ENCODE data around the gene RAB8B. TPM values are rescaled to one million over a fixed set of nuclear protein-coding genes. Genes with fewer than 3 reads are reported as not detected.
A peak's percentile ranks its signal among the peaks of the same experiment; 100 is the strongest.

The RAB8B gene
- total RNA-seq, 4 donors from 2014 or later = 26.1 to 48.1 (median 33.0) TPM

GRCh38 chr15:63212050-63213004 lies 22.9 kb downstream of the RAB8B start:
- TF ChIP-seq EP300 (IDR thresholded peaks at IDR 0.05) = no peak
- TF ChIP-seq POLR2AphosphoS5 (IDR thresholded peaks at IDR 0.05) = no peak
- no peak for TF ChIP-seq POLR2A (IDR thresholded peaks at IDR 0.05)
- no peak for TF ChIP-seq CTCF (IDR thresholded peaks at IDR 0.05)

DNA sequence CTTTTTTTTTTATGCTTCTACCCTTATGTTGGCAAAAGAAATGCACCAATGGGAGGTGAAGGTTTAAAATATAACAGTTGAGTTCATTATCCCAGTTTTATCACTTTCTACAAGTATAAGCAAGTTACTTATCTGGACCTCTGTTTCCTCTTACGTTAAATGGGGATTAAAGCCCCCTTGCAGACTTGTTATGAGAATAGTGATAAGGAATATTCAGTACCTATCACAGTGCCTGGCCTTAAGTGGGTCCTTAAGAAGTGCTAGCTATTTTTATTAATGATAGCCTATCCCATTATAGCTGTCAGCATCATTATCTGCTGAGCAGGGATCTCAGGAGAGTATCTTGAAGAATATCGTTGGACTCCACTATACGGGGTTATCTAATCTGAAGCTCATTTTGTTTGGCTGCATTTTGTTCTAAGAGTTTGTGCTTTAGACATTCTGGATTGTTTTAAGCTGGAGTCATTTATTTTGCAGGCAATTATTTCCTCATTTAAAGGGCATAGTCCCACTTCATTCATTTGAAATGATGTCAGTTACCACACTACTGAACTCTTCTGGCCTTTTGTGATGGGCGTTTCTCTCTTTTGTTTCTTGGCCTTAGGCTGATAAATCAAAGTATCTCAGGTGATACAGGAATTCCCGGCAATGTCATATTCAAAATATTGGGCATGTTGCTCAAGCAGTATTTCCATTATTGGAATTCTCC lies 28.8 kb downstream of the RAB8B start:
- ATAC-seq = peak; percentile 76
- Histone ChIP-seq H3K9me3 (no peaks in the 10 kb centered on the region), H3K27me3 (no peaks in the 10 kb centered on the region), H3K27ac (peak overlapping the region in 2 of 4 donors; percentile 26 to 47), H3K4me1 (peaks cover 3 to 45% (median 14%) of the 10 kb centered on the region in 3 donors), H3K4me3 (no peak overlapping the region), H3K36me3 (no peaks in the 10 kb centered on the region)
- TF ChIP-seq POLR2AphosphoS5 (IDR thresholded peaks at IDR 0.05) = peak; percentile 35
- no peak for TF ChIP-seq CTCF (IDR thresholded peaks at IDR 0.05)
- WGBS, 2 donors (ENCODE audit: low coverage in 1 of 2) = 32 to 33% methylated on average over 3 to 5 of the region's 5 CpGs

More at GRCh38 chr15:63212050-63213004, 22.9 kb downstream of the RAB8B start:
- Histone ChIP-seq H3K27me3 (no peaks in the 10 kb centered on the region), H3K27ac (peak overlapping the region; percentile 17 to 67 (median 60)), H3K4me3 (no peak overlapping the region), H3K36me3 (no peaks in the 10 kb centered on the region), H3K4me1 (peaks cover 0 to 42% (median 6%) of the 10 kb centered on the region in 3 donors), H3K9me3 (no peaks in the 10 kb centered on the region)
- ATAC-seq = peak; percentile 76
- 50 to 55% methylated on average over 9 to 10 of the region's 10 CpGs for WGBS, 2 donors (ENCODE audit: low coverage in 1 of 2)

DNA sequence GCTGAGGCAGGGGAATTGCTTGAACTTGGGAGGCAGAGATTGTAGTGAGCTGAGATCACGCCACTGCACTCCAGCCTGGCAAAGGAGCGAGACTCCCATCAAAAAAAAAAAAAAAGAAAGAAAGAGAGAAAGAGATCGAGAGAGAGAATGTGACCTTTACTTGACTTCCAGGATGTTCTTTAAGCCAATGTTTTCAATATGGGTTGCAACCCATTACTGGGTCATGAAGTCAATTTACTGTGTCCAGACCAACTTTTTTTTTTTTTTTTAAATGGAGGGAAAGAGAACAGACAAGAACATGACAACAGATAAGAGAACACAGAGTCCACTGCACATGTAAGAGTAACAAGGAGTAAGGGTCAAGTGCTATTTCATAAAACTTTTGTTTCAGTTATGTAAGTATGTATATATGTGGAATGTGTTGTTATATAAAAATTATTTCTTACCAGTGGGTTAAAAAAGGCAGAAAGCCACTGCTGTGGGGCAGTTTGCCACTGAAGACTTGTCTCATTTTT lies 29.8 kb downstream of the RAB8B start:
- H3K4me1 ChIP-seq = peaks cover 3 to 38% (median 12%) of the 10 kb centered on the region in 3 donors
- TF ChIP-seq POLR2AphosphoS5 (IDR thresholded peaks at IDR 0.05) (no peak), CTCF (IDR thresholded peaks at IDR 0.05) (no peak)
- no peak overlapping the region for H3K4me3 ChIP-seq
- peaks cover 0 to 3% of the 10 kb centered on the region in 2 donors for H3K36me3 ChIP-seq
- H3K27ac ChIP-seq = peak overlapping the region in 2 of 4 donors; percentile 26 to 38
- 52 to 56% methylated on average over 2 of the region's 3 CpGs for WGBS, 2 donors (ENCODE audit: low coverage in 1 of 2)
- ATAC-seq = no peak
- H3K27me3 ChIP-seq = no peaks in the 10 kb centered on the region
- no peaks in the 10 kb centered on the region for H3K9me3 ChIP-seq

DNA sequence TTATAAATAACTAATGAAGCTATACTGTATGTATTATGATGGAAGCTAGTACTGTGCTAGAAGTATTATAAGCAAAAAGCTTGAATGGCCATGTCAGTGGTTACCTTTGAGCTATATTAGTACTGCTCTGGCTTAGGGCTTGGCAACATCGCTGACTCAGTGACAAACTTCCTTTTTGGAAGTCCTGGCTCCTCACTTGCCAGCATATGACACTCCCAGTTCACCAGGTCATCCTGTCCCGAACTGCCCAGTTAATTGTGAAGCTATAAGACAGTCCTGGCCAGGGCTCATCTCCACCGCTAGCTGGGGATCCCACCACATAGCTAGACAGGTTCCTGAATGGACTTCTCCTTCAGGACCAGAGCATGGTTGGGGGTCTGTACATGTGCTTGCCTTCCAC lies 31.9 kb downstream of the RAB8B start:
- no peaks in the 10 kb centered on the region for H3K27me3 ChIP-seq
- peak; percentile 67 for ATAC-seq
- peaks cover 3 to 38% (median 12%) of the 10 kb centered on the region in 3 donors for H3K4me1 ChIP-seq
- TF ChIP-seq POLR2AphosphoS5 (IDR thresholded peaks at IDR 0.05) (no peak), CTCF (IDR thresholded peaks at IDR 0.05) (no peak), EP300 (IDR thresholded peaks at IDR 0.05) (no peak), POLR2A (IDR thresholded peaks at IDR 0.05) (no peak)
- peak overlapping the region in 3 of 4 donors; percentile 19 to 51 (median 36) for H3K27ac ChIP-seq
- peaks cover 0 to 3% of the 10 kb centered on the region in 2 donors for H3K36me3 ChIP-seq
- no peak overlapping the region for H3K4me3 ChIP-seq
- 39 to 51% methylated on average over 2 of the region's 3 CpGs for WGBS, 2 donors (ENCODE audit: low coverage in 1 of 2)
- H3K9me3 ChIP-seq = no peaks in the 10 kb centered on the region
